ENCODE data around the gene SELENON.

- no peak for TF ChIP-seq POLR2A (IDR thresholded peaks at IDR 0.05)
- no peak for TF ChIP-seq CTCF (IDR thresholded peaks at IDR 0.05)
Measured at GRCh38 chr1:25804964-25805862, 5.2 kb downstream of the SELENON start.
